ENCODE data around the gene COX4I1.

COX4I1 gene

DNA sequence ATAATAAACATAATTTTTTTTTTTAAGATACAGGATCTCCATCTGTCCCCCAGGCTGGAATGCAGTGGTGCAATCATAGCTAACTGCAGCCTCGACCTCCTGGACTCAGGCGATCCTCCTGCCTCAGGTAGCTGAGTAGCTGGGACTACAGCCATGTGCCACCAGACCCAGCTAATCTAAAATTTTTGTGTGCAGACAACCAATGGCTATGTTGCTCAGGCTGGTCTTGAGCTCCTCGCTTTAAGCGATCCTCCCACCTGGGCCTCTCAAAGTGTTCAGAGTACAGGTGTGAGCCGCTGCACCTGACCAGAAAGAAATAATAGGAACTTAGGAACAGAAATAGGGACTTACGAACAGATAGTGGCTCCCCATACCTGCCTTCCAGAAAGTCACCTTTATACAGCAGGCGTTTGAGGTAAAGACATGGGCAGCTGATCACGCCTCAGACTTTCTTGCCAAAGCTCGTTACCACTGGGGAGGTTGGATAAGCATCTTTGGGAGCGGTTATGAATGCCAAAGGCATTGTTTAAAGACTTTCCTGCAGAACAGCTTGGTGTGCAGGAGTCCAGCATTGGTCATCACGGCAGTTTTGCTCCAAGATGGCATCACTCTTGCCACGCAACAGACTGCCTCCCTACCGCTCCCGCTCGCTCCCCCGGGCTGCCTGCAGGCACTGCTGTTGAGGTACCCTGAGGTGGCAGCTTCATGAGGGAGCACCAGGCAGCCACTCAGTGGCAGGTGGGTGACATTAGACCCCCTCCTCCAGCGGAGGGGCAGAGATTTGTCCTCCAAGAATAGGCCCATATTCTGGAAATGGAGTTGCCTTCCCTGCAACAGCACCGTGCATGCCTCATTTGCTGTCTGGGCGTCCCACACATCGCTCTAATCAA, 13.6 kb downstream of the COX4I1 start:
- CTCF ChIA-PET: interaction anchor here (0.7 to 1.7 kb wide), 6 partner anchors 8 to 1276 kb away, joined by 3 to 16 read pairs (median 4); no protein-coding TSS in a partner anchor
- POLR2A ChIA-PET: no interaction called here

More for the DNA sequence above, 13.6 kb downstream of the COX4I1 start:
- no peak for TF ChIP-seq ZFP69B (tag by site-specific recombination; IDR thresholded peaks at IDR 0.05)
- no peak for TF ChIP-seq ZNF76 (tag by site-specific recombination; IDR thresholded peaks at IDR 0.05; ENCODE audit: borderline replicate concordance, low read depth)
- TF ChIP-seq ZNF114 (tag by site-specific recombination; IDR thresholded peaks at IDR 0.05): no peak
- TF ChIP-seq, protein P1, sequence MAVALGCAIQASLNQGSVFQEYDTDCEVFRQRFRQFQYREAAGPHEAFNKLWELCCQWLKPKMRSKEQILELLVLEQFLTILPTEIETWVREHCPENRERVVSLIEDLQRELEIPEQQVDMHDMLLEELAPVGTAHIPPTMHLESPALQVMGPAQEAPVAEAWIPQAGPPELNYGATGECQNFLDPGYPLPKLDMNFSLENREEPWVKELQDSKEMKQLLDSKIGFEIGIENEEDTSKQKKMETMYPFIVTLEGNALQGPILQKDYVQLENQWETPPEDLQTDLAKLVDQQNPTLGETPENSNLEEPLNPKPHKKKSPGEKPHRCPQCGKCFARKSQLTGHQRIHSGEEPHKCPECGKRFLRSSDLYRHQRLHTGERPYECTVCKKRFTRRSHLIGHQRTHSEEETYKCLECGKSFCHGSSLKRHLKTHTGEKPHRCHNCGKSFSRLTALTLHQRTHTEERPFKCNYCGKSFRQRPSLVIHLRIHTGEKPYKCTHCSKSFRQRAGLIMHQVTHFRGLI (tag by site-specific recombination; IDR thresholded peaks at IDR 0.05): no peak
- TF ChIP-seq ZNF23 (tag by site-specific recombination; IDR thresholded peaks at IDR 0.05; ENCODE audit: borderline replicate concordance): no peak
- TF ChIP-seq YY1 (tag by site-specific recombination; IDR thresholded peaks at IDR 0.05): no peak
- no peak for TF ChIP-seq ZNF2 (tag by site-specific recombination; IDR thresholded peaks at IDR 0.05)
- TF ChIP-seq IKZF3 (tag by site-specific recombination; IDR thresholded peaks at IDR 0.05): no peak
- TF ChIP-seq FEZF1 (tag by site-specific recombination; IDR thresholded peaks at IDR 0.05): no peak
- TF ChIP-seq SP2 (tag by site-specific recombination; IDR thresholded peaks at IDR 0.05): no peak
- TF ChIP-seq, protein P2, sequence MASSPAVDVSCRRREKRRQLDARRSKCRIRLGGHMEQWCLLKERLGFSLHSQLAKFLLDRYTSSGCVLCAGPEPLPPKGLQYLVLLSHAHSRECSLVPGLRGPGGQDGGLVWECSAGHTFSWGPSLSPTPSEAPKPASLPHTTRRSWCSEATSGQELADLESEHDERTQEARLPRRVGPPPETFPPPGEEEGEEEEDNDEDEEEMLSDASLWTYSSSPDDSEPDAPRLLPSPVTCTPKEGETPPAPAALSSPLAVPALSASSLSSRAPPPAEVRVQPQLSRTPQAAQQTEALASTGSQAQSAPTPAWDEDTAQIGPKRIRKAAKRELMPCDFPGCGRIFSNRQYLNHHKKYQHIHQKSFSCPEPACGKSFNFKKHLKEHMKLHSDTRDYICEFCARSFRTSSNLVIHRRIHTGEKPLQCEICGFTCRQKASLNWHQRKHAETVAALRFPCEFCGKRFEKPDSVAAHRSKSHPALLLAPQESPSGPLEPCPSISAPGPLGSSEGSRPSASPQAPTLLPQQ (tag by site-specific recombination; IDR thresholded peaks at IDR 0.05): no peak
- TF ChIP-seq KLF16 (tag by site-specific recombination; IDR thresholded peaks at IDR 0.05): no peak
- TF ChIP-seq, protein P3, sequence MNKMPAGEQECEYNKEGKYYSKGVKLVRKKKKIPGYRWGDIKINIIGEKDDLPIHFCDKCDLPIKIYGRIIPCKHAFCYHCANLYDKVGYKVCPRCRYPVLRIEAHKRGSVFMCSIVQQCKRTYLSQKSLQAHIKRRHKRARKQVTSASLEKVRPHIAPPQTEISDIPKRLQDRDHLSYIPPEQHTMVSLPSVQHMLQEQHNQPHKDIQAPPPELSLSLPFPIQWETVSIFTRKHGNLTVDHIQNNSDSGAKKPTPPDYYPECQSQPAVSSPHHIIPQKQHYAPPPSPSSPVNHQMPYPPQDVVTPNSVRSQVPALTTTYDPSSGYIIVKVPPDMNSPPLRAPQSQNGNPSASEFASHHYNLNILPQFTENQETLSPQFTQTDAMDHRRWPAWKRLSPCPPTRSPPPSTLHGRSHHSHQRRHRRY (tag by site-specific recombination; IDR thresholded peaks at IDR 0.05): no peak
- TF ChIP-seq, protein P4, sequence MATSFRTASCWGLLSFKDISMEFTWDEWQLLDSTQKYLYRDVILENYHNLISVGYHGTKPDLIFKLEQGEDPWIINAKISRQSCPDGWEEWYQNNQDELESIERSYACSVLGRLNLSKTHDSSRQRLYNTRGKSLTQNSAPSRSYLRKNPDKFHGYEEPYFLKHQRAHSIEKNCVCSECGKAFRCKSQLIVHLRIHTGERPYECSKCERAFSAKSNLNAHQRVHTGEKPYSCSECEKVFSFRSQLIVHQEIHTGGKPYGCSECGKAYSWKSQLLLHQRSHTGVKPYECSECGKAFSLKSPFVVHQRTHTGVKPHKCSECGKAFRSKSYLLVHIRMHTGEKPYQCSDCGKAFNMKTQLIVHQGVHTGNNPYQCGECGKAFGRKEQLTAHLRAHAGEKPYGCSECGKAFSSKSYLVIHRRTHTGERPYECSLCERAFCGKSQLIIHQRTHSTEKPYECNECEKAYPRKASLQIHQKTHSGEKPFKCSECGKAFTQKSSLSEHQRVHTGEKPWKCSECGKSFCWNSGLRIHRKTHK (tag by site-specific recombination; IDR thresholded peaks at IDR 0.05): no peak
- TF ChIP-seq, protein P5, sequence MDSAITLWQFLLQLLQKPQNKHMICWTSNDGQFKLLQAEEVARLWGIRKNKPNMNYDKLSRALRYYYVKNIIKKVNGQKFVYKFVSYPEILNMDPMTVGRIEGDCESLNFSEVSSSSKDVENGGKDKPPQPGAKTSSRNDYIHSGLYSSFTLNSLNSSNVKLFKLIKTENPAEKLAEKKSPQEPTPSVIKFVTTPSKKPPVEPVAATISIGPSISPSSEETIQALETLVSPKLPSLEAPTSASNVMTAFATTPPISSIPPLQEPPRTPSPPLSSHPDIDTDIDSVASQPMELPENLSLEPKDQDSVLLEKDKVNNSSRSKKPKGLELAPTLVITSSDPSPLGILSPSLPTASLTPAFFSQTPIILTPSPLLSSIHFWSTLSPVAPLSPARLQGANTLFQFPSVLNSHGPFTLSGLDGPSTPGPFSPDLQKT (IDR thresholded peaks at IDR 0.05; ENCODE audit: borderline replicate concordance, low read depth, low read length): no peak
- TF ChIP-seq, protein P6, sequence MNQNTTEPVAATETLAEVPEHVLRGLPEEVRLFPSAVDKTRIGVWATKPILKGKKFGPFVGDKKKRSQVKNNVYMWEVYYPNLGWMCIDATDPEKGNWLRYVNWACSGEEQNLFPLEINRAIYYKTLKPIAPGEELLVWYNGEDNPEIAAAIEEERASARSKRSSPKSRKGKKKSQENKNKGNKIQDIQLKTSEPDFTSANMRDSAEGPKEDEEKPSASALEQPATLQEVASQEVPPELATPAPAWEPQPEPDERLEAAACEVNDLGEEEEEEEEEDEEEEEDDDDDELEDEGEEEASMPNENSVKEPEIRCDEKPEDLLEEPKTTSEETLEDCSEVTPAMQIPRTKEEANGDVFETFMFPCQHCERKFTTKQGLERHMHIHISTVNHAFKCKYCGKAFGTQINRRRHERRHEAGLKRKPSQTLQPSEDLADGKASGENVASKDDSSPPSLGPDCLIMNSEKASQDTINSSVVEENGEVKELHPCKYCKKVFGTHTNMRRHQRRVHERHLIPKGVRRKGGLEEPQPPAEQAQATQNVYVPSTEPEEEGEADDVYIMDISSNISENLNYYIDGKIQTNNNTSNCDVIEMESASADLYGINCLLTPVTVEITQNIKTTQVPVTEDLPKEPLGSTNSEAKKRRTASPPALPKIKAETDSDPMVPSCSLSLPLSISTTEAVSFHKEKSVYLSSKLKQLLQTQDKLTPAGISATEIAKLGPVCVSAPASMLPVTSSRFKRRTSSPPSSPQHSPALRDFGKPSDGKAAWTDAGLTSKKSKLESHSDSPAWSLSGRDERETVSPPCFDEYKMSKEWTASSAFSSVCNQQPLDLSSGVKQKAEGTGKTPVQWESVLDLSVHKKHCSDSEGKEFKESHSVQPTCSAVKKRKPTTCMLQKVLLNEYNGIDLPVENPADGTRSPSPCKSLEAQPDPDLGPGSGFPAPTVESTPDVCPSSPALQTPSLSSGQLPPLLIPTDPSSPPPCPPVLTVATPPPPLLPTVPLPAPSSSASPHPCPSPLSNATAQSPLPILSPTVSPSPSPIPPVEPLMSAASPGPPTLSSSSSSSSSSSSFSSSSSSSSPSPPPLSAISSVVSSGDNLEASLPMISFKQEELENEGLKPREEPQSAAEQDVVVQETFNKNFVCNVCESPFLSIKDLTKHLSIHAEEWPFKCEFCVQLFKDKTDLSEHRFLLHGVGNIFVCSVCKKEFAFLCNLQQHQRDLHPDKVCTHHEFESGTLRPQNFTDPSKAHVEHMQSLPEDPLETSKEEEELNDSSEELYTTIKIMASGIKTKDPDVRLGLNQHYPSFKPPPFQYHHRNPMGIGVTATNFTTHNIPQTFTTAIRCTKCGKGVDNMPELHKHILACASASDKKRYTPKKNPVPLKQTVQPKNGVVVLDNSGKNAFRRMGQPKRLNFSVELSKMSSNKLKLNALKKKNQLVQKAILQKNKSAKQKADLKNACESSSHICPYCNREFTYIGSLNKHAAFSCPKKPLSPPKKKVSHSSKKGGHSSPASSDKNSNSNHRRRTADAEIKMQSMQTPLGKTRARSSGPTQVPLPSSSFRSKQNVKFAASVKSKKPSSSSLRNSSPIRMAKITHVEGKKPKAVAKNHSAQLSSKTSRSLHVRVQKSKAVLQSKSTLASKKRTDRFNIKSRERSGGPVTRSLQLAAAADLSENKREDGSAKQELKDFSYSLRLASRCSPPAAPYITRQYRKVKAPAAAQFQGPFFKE (tag by site-specific recombination; IDR thresholded peaks at IDR 0.05; ENCODE audit: borderline replicate concordance): no peak
- TF ChIP-seq, protein P7, sequence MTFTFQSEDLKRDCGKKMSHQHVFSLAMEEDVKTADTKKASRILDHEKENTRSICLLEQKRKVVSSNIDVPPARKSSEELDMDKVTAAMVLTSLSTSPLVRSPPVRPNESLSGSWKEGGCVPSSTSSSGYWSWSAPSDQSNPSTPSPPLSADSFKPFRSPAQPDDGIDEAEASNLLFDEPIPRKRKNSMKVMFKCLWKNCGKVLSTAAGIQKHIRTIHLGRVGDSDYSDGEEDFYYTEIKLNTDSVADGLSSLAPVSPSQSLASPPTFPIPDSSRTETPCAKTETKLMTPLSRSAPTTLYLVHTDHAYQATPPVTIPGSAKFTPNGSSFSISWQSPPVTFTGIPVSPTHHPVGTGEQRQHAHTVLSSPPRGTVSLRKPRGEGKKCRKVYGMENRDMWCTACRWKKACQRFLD (tag by site-specific recombination; IDR thresholded peaks at IDR 0.05): no peak
- Histone ChIP-seq H3K27ac (ENCODE audit: extremely low read depth, low read depth, low read length) (no peak overlapping the region), H3K4me1 (ENCODE audit: control insufficient read depth, insufficient read depth, low read length) (no peaks in the 10 kb centered on the region), H3K36me3 (ENCODE audit: control insufficient read depth in 2 of 2, insufficient read depth in 1 of 2, low read length in 2 of 2) (no peaks in the 10 kb centered on the region), H3K4me3 (ENCODE audit: low read depth, low read length) (no peak overlapping the region), H3K9me3 (ENCODE audit: control insufficient read depth, insufficient read depth, low read depth, low read length) (no peaks in the 10 kb centered on the region)
